HG03378 (cell line): Measurements from ENCODE around the gene MED12L.

Experiments used
- ATAC-seq: cut with Tn5 transposase; IDR thresholded peaks from one replicate; pipeline ENCODE4 v1.9.1; 2021; ENCODE audit warnings: mild to moderate bottlenecking, moderate library complexity; ENCODE audit not compliant: unreplicated experiment

Gene MED12L

GRCh38 chr3:151135541-151136337, 50.3 kb downstream of the MED12L start:
- ATAC-seq = peak; percentile 42

GRCh38 chr3:151142929-151143328, 57.5 kb downstream of the MED12L start:
- ATAC-seq = no peak

- ATAC-seq = no peak
Observed at GRCh38 chr3:151144016-151144415, 58.6 kb downstream of the MED12L start.

GRCh38 chr3:151144760-151145159, 59.3 kb downstream of the MED12L start:
- ATAC-seq = no peak

- ATAC-seq = peak; percentile 8
Observed at GRCh38 chr3:151145713-151146070, 60.2 kb downstream of the MED12L start.

- peak; percentile 88 for ATAC-seq
Observed at GRCh38 chr3:151146071-151146730, 60.7 kb downstream of the MED12L start.

- no peak for ATAC-seq
Observed at GRCh38 chr3:151146731-151147091, 61.2 kb downstream of the MED12L start.

- ATAC-seq = no peak
Observed at GRCh38 chr3:151147299-151147698, 61.8 kb downstream of the MED12L start.

- ATAC-seq = no peak
Observed at GRCh38 chr3:151152455-151153079, 67.1 kb downstream of the MED12L start.

- no peak for ATAC-seq
Observed at GRCh38 chr3:151154566-151154965, 69.1 kb downstream of the MED12L start.

GRCh38 chr3:151155409-151156128, 70.1 kb downstream of the MED12L start:
- ATAC-seq = no peak

GRCh38 chr3:151156618-151157216, 71.3 kb downstream of the MED12L start:
- ATAC-seq = peak; percentile 78

GRCh38 chr3:151159806-151160205, 74.3 kb downstream of the MED12L start:
- no peak for ATAC-seq

- ATAC-seq = no peak
Observed at GRCh38 chr3:151165226-151165625, 79.8 kb downstream of the MED12L start.

- ATAC-seq = no peak
Observed at GRCh38 chr3:151166161-151166560, 80.7 kb downstream of the MED12L start.

GRCh38 chr3:151168269-151169094, 83.0 kb downstream of the MED12L start:
- peak; percentile 41 for ATAC-seq

- peak; percentile 55 for ATAC-seq
Observed at GRCh38 chr3:151169262-151169947, 83.9 kb downstream of the MED12L start.

GRCh38 chr3:151169948-151170679, 84.7 kb downstream of the MED12L start:
- ATAC-seq = peak; percentile 44
